OCI-LY3 (cell line): ENCODE data around the gene PARD3B.

ENCODE experiments used
- CTCF ChIP-seq: fragments of 200-600, 300-600 bp; sonication (generic); IDR thresholded peaks from 2 replicates; pipeline ENCODE4 v1.5.1; 2014; ENCODE audit warnings: antibody characterized with exemption, low read length, low read depth
- EZH2phosphoT487 ChIP-seq: fragments of 200-600 bp; shearing (Covaris generic); IDR thresholded peaks from 2 replicates; pipeline ENCODE4 v1.6.1; 2018; ENCODE audit warnings: antibody characterized with exemption, mixed run types, low read depth

- TF ChIP-seq CTCF = no peak
- TF ChIP-seq EZH2phosphoT487 = no peak
Observed at GRCh38 chr2:204722691-204723090, 177.4 kb downstream of the PARD3B start.
